ENCODE data around the gene TECPR2.

DNA sequence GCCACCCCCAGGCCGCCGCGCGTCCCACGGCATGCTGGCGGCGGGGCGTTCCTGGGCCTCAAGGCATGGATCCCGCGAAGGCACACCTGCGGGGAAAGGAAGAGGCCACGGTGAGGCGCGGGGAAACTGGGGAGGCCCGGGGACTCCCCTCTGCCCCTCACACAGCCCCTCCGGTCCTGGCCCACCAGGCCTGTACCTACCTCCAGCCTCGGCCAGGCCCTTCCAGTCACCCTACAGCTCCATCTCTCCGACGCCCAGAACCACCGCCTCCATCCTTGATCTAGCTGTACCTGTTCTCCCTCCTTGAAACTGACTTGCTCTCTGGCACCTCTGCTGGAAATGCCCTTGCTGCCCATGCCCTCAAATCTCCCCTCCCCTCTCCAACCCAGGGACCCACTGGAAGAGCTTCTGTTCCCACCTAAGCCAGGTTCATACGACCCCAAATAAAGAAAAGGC, 145.1 kb downstream of the TECPR2 start:
- TF ChIP-seq POLR2AphosphoS5 (IDR thresholded peaks at IDR 0.05; ENCODE audit: low read depth, low read length) (no peak), FOXP2 (optimal IDR thresholded peaks at IDR 0.05; ENCODE audit: borderline replicate concordance, extremely low read depth, extremely low read length, insufficient read depth) (no peak), SIN3A (IDR thresholded peaks at IDR 0.05; ENCODE audit: borderline replicate concordance, insufficient read depth, low read length) (no peak)
- TF ChIP-seq, protein P1, sequence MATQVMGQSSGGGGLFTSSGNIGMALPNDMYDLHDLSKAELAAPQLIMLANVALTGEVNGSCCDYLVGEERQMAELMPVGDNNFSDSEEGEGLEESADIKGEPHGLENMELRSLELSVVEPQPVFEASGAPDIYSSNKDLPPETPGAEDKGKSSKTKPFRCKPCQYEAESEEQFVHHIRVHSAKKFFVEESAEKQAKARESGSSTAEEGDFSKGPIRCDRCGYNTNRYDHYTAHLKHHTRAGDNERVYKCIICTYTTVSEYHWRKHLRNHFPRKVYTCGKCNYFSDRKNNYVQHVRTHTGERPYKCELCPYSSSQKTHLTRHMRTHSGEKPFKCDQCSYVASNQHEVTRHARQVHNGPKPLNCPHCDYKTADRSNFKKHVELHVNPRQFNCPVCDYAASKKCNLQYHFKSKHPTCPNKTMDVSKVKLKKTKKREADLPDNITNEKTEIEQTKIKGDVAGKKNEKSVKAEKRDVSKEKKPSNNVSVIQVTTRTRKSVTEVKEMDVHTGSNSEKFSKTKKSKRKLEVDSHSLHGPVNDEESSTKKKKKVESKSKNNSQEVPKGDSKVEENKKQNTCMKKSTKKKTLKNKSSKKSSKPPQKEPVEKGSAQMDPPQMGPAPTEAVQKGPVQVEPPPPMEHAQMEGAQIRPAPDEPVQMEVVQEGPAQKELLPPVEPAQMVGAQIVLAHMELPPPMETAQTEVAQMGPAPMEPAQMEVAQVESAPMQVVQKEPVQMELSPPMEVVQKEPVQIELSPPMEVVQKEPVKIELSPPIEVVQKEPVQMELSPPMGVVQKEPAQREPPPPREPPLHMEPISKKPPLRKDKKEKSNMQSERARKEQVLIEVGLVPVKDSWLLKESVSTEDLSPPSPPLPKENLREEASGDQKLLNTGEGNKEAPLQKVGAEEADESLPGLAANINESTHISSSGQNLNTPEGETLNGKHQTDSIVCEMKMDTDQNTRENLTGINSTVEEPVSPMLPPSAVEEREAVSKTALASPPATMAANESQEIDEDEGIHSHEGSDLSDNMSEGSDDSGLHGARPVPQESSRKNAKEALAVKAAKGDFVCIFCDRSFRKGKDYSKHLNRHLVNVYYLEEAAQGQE (IDR thresholded peaks at IDR 0.05; ENCODE audit: insufficient read depth in 1 of 2, low read depth in 2 of 2, low read length in 2 of 2): no peak
